HUES64 (cell line): ENCODE measurements around the gene MUL1.
"Not testable (repeated sequence)": the region's sequence is repeated elsewhere in the genome, so short reads cannot be mapped to it uniquely, and the experiment has no call there.

ENCODE experiments used
- H3K27ac ChIP-seq: 2 replicates; pipeline ENCODE4 v1.7.0; 2013; ENCODE audit warnings: low read depth, low read length, inconsistent platforms
- H3K27me3 ChIP-seq: 2 replicates; pipeline ENCODE4 v1.6.1; 2013; ENCODE audit warnings: mild to moderate bottlenecking, low read length; ENCODE audit not compliant: insufficient read depth
- H3K36me3 ChIP-seq: 2 replicates; pipeline ENCODE4 v1.6.1; 2013; ENCODE audit warnings: mild to moderate bottlenecking, low read length; ENCODE audit not compliant: insufficient read depth
- H3K4me1 ChIP-seq: 2 replicates; pipeline ENCODE4 v1.6.1; 2013; ENCODE audit warnings: mild to moderate bottlenecking, low read length, moderate library complexity; ENCODE audit not compliant: insufficient read depth
- H3K4me3 ChIP-seq: 2 replicates; pipeline ENCODE4 v1.5.1; 2013; ENCODE audit warnings: mild to moderate bottlenecking, low read length, moderate library complexity
- H3K9ac ChIP-seq: 2 replicates; pipeline ENCODE4 v1.6.1; 2013; ENCODE audit warnings: mild to moderate bottlenecking, low read depth, low read length
- H3K9me3 ChIP-seq: 2 replicates; pipeline ENCODE4 v1.6.1; 2013; ENCODE audit warnings: low read depth, low read length; ENCODE audit not compliant: insufficient read depth
- WGBS: fragments of 150-250, 120-280 bp; methylation state at CpG from one replicate; pipeline ENCODE4 v1.1.7; 2013; ENCODE audit warnings: missing lambda C conversion rate; 5-methylcytosine and 5-hydroxymethylcytosine counted together

The MUL1 gene

GRCh38 chr1:20508411-20508771 lies 440 bp upstream of the MUL1 start:
- H3K36me3 ChIP-seq, result peaks cover 7% of the 10 kb centered on the region
- peaks cover 37% of the 10 kb centered on the region for H3K27me3 ChIP-seq
- H3K9me3 ChIP-seq, result no peaks in the 10 kb centered on the region
- no peak overlapping the region for H3K9ac ChIP-seq
- H3K27ac ChIP-seq, result no peak overlapping the region
- 66% methylated on average over 3 of the region's 5 CpGs for WGBS
- no peaks in the 10 kb centered on the region for H3K4me1 ChIP-seq
- peak overlapping the region; percentile 93 for H3K4me3 ChIP-seq

GRCh38 chr1:20507248-20507563 lies 745 bp downstream of the MUL1 start:
- Histone ChIP-seq H3K27ac (no peak overlapping the region), H3K4me1 (no peaks in the 10 kb centered on the region), H3K36me3 (peaks cover 19% of the 10 kb centered on the region), H3K27me3 (peaks cover 27% of the 10 kb centered on the region), H3K9ac (peak overlapping the region; percentile 81), H3K9me3 (no peaks in the 10 kb centered on the region), H3K4me3 (peak overlapping the region; percentile 93)
- WGBS, result 64% methylated on average over 5 of the region's 5 CpGs

- H3K4me3 ChIP-seq, result no peak overlapping the region
- H3K36me3 ChIP-seq, result peaks cover 36% of the 10 kb centered on the region
- peaks cover 9% of the 10 kb centered on the region; the same call in 1 of the 2 replicates for H3K27me3 ChIP-seq
- no peaks in the 10 kb centered on the region for H3K4me1 ChIP-seq
- no peak overlapping the region for H3K27ac ChIP-seq
- H3K9ac ChIP-seq, result no peak overlapping the region
- WGBS, result 76% methylated on average over 1 of the region's 1 CpG
- no peaks in the 10 kb centered on the region for H3K9me3 ChIP-seq
Observed at GRCh38 chr1:20505488-20505887, 2.5 kb downstream of the MUL1 start.

- H3K36me3 ChIP-seq, result peaks cover 58% of the 10 kb centered on the region
- no peak overlapping the region for H3K4me3 ChIP-seq
- WGBS, result 94% methylated on average over 17 of the region's 17 CpGs
- H3K27ac ChIP-seq, result no peak overlapping the region
- H3K27me3 ChIP-seq, result no peaks in the 10 kb centered on the region
- no peaks in the 10 kb centered on the region for H3K9me3 ChIP-seq
- no peak overlapping the region for H3K9ac ChIP-seq
- H3K4me1 ChIP-seq, result no peaks in the 10 kb centered on the region
Observed at GRCh38 chr1:20500716-20501115, 7.2 kb downstream of the MUL1 start.

GRCh38 chr1:20499718-20500117 lies 8.2 kb downstream of the MUL1 start:
- Histone ChIP-seq H3K4me3 (no peak overlapping the region), H3K36me3 (peaks cover 54% of the 10 kb centered on the region), H3K9ac (no peak overlapping the region), H3K4me1 (no peaks in the 10 kb centered on the region), H3K9me3 (no peaks in the 10 kb centered on the region), H3K27me3 (no peaks in the 10 kb centered on the region), H3K27ac (no peak overlapping the region)
- WGBS, result 94% methylated on average over 14 of the region's 14 CpGs

GRCh38 chr1:20499105-20499504 lies 8.8 kb downstream of the MUL1 start:
- Histone ChIP-seq H3K9ac (no peak overlapping the region), H3K27ac (no peak overlapping the region), H3K9me3 (no peaks in the 10 kb centered on the region), H3K4me1 (peaks cover 4% of the 10 kb centered on the region; the same call in 1 of the 2 replicates), H3K4me3 (no peak overlapping the region), H3K36me3 (peaks cover 50% of the 10 kb centered on the region), H3K27me3 (no peaks in the 10 kb centered on the region)
- WGBS, result 93% methylated on average over 5 of the region's 5 CpGs

GRCh38 chr1:20498116-20498515 lies 9.8 kb downstream of the MUL1 start:
- no peak overlapping the region for H3K9ac ChIP-seq
- no peaks in the 10 kb centered on the region for H3K9me3 ChIP-seq
- H3K4me3 ChIP-seq, result no peak overlapping the region
- H3K36me3 ChIP-seq, result peaks cover 48% of the 10 kb centered on the region
- no peaks in the 10 kb centered on the region for H3K27me3 ChIP-seq
- H3K4me1 ChIP-seq, result peaks cover 4% of the 10 kb centered on the region; the same call in 1 of the 2 replicates
- no peak overlapping the region for H3K27ac ChIP-seq
- 91% methylated on average over 7 of the region's 7 CpGs for WGBS

GRCh38 chr1:20497506-20497905 lies 10.4 kb downstream of the MUL1 start:
- no peaks in the 10 kb centered on the region for H3K27me3 ChIP-seq
- H3K4me1 ChIP-seq, result peaks cover 4% of the 10 kb centered on the region; the same call in 1 of the 2 replicates
- peaks cover 42% of the 10 kb centered on the region for H3K36me3 ChIP-seq
- H3K4me3 ChIP-seq, result no peak overlapping the region
- WGBS, result 92% methylated on average over 6 of the region's 6 CpGs
- no peaks in the 10 kb centered on the region for H3K9me3 ChIP-seq
- H3K9ac ChIP-seq, result no peak overlapping the region
- no peak overlapping the region for H3K27ac ChIP-seq

GRCh38 chr1:20496725-20497383 lies 11.1 kb downstream of the MUL1 start:
- H3K4me3 ChIP-seq, H3K9me3 ChIP-seq, H3K4me1 ChIP-seq, H3K27me3 ChIP-seq, H3K27ac ChIP-seq, H3K9ac ChIP-seq: not testable (repeated sequence)
- H3K36me3 ChIP-seq, result peaks cover 36% of the 10 kb centered on the region
- WGBS, result 89% methylated on average over 12 of the region's 12 CpGs

GRCh38 chr1:20496241-20496661 lies 11.7 kb downstream of the MUL1 start:
- Histone ChIP-seq H3K27ac (no peak overlapping the region), H3K4me1 (peaks cover 4% of the 10 kb centered on the region; the same call in 1 of the 2 replicates), H3K9me3 (no peaks in the 10 kb centered on the region), H3K9ac (no peak overlapping the region), H3K27me3 (no peaks in the 10 kb centered on the region), H3K4me3 (no peak overlapping the region), H3K36me3 (peaks cover 29% of the 10 kb centered on the region)
- WGBS, result 86% methylated on average over 7 of the region's 8 CpGs

GRCh38 chr1:20495661-20496060 lies 12.3 kb downstream of the MUL1 start:
- H3K27me3 ChIP-seq, result no peaks in the 10 kb centered on the region
- H3K4me3 ChIP-seq, result no peak overlapping the region
- H3K27ac ChIP-seq, result no peak overlapping the region
- peaks cover 24% of the 10 kb centered on the region for H3K36me3 ChIP-seq
- WGBS, result 97% methylated on average over 1 of the region's 1 CpG
- peaks cover 4% of the 10 kb centered on the region; the same call in 1 of the 2 replicates for H3K4me1 ChIP-seq
- no peaks in the 10 kb centered on the region for H3K9me3 ChIP-seq
- H3K9ac ChIP-seq, result no peak overlapping the region
